ENCODE measurements around the gene NUP37. TPM values are rescaled to one million over a fixed set of nuclear protein-coding genes. Genes with fewer than 3 reads are reported as not detected.
A peak's percentile ranks its signal among the peaks of the same experiment; 100 is the strongest.

NUP37 gene
- total and polyA plus RNA-seq, 9 of the 15 experiments (the other 6 are each of a cell fraction or from before 2014, with no cell fraction given) = 72.2 to 429 (median 170) TPM

- TF ChIP-seq PRPF4 (IDR thresholded peaks at IDR 0.05; ENCODE audit: insufficient read depth, low read depth, low read length, poor library complexity, severe bottlenecking) = no peak
- TF ChIP-seq GATA2 (CRISPR knock-in tag; IDR thresholded peaks at IDR 0.05) = no peak
- TF ChIP-seq MCM2 (IDR thresholded peaks at IDR 0.05; ENCODE audit: low read depth) = no peak
- no peak for TF ChIP-seq ZBTB2 (IDR thresholded peaks at IDR 0.05)
- TF ChIP-seq E2F1 (CRISPR knock-in tag; IDR thresholded peaks at IDR 0.05) = no peak; the same call in 1 of the 2 replicates
- no peak for TF ChIP-seq RBM34 (IDR thresholded peaks at IDR 0.05; ENCODE audit: borderline replicate concordance, insufficient read depth, low read length)
- TF ChIP-seq GABPB1 (CRISPR knock-in tag; IDR thresholded peaks at IDR 0.05) = peak; percentile 99
- peak; percentile 92 for TF ChIP-seq ARID4B (CRISPR knock-in tag; IDR thresholded peaks at IDR 0.05)
- no peak for TF ChIP-seq CLOCK (CRISPR knock-in tag; IDR thresholded peaks at IDR 0.05; ENCODE audit: borderline replicate concordance)
- no peak for TF ChIP-seq SMAD3 (CRISPR knock-in tag; conservative IDR thresholded peaks at IDR 0.05)
- no peak for TF ChIP-seq ZNF699 (CRISPR knock-in tag; IDR thresholded peaks at IDR 0.05; ENCODE audit: insufficient replicate concordance)
- no peak; the same call in 1 of the 2 replicates for TF ChIP-seq ZBTB1 (CRISPR knock-in tag; IDR thresholded peaks at IDR 0.05; ENCODE audit: borderline replicate concordance, low read depth)
- peak; percentile 18 to 21; a peak in 1 of 4 replicates for TF ChIP-seq SIX5 (IDR thresholded peaks at IDR 0.05; ENCODE audit: borderline replicate concordance in 1 of 2, insufficient read depth in 1 of 2, low read depth in 1 of 2, low read length in 2 of 2)
- TF ChIP-seq TAF7 (tag; IDR thresholded peaks at IDR 0.05) = peak; percentile 70
- no peak for TF ChIP-seq ZNF830 (CRISPR knock-in tag; IDR thresholded peaks at IDR 0.05)
Measured at GRCh38 chr12:102119674-102120563, at the start of gene NUP37, which contains the start of gene PARPBP (continued).
